Panc1 (cell line): ENCODE data around the gene ITGB2. TPM values are rescaled to one million over a fixed set of nuclear protein-coding genes. Genes with fewer than 3 reads are reported as not detected.

Source experiments
- ATAC-seq: fragments of 200-7000 bp; cut with Tn5 transposase; 2 replicates; pipeline ENCODE4 v1.9.1; 2020; ENCODE audit warnings: mild to moderate bottlenecking, moderate library complexity
- BruUV-seq: library from RNA; stranded (reverse); fragments of 400-500 nt; replicated peaks from 2 replicates; lab custom pipeline; 2021; lab: Mats Ljungman, UMichigan
- CTCF ChIA-PET: fragments of 300-600 bp; sonication (Branson Sonifier 250); formaldehyde crosslinking; loops from one replicate; lab custom pipeline; 2022; ENCODE audit warnings: antibody characterized with exemption; lab: Charles Lee
- POLR2A ChIA-PET: fragments of 300-600 bp; sonication (Branson Sonifier 250); formaldehyde crosslinking; loops from one replicate; lab custom pipeline; 2022; ENCODE audit warnings: antibody characterized with exemption; lab: Charles Lee
- DNase-seq: peaks from one replicate; pipeline ENCODE4 v3.0.0-alpha.2; 2010; ENCODE audit warnings: low read depth, low spot score
- H3K27ac ChIP-seq: 2 replicates; pipeline ENCODE4 v1.5.1; 2011; ENCODE audit warnings: mild to moderate bottlenecking, low read length, inconsistent platforms
- H3K27me3 ChIP-seq: fragments of 200-500 bp; sonication (Bioruptor generic); 2 replicates; pipeline ENCODE4 v1.6.0; 2014; ENCODE audit warnings: low read length, inconsistent platforms; ENCODE audit not compliant: control insufficient read depth, insufficient read depth
- H3K36me3 ChIP-seq: fragments of 200-500 bp; sonication (Bioruptor generic); 2 replicates; pipeline ENCODE4 v1.5.1; 2014; ENCODE audit warnings: inconsistent platforms, mild to moderate bottlenecking, low read length, moderate library complexity; ENCODE audit not compliant: control insufficient read depth, insufficient read depth
- H3K4me1 ChIP-seq: 2 replicates; pipeline ENCODE4 v1.5.1; 2011; ENCODE audit warnings: inconsistent platforms, mild to moderate bottlenecking, low read length, moderate library complexity; ENCODE audit not compliant: control insufficient read depth, insufficient read depth
- H3K4me3 ChIP-seq, 2 experiments: 2 replicates each; pipeline ENCODE4 v1.5.1; 2011 to 2012; ENCODE audit warnings: low read depth in 2 of 2, low read length in 2 of 2, mild to moderate bottlenecking in 2 of 2, inconsistent platforms in 1 of 2, moderate library complexity in 1 of 2
- H3K9me3 ChIP-seq: fragments of 200-500 bp; sonication (Bioruptor generic); 2 replicates; pipeline ENCODE4 v1.5.1; 2014; ENCODE audit warnings: low read depth, mild to moderate bottlenecking, inconsistent platforms, low read length, moderate library complexity; ENCODE audit not compliant: control insufficient read depth, insufficient read depth
- POLR2AphosphoS5 ChIP-seq: IDR thresholded peaks from 2 replicates; pipeline ENCODE4 v1.6.1; 2012; ENCODE audit warnings: mild to moderate bottlenecking, low read depth, low read length, moderate library complexity
- SIN3A ChIP-seq: IDR thresholded peaks from 2 replicates; pipeline ENCODE4 v1.6.1; 2012; ENCODE audit warnings: low read depth, mild to moderate bottlenecking, low read length, moderate library complexity, borderline replicate concordance; ENCODE audit not compliant: insufficient read depth
- TCF7L2 ChIP-seq: IDR thresholded peaks from 2 replicates; pipeline ENCODE4 v1.6.1; 2011; ENCODE audit warnings: mild to moderate bottlenecking, low read depth, low read length, inconsistent platforms
- in situ Hi-C: cut with HindIII; loops from 2 replicates; pipeline ENCODE4 v1.10.0; 2016; ENCODE audit warnings: low sequenced_read_pairs, low pct_unique_long_range_greater_than_20kb
- intact Hi-C: fragments of 100-400 bp; cut with micrococcal nuclease; formaldehyde crosslinking; loops from one replicate; pipeline ENCODE4 v1.10.0; 2022; ENCODE audit not compliant: unreplicated experiment
- total RNA-seq: library from RNA; stranded (reverse); gene quantifications from one replicate; pipeline ENCODE4 v1.2.1, GENCODE V29; 2021; ENCODE audit not compliant: unreplicated experiment
- TF ChIP-seq, protein P1 (sequence below), 2 experiments: IDR thresholded peaks; 2 replicates each; pipeline ENCODE4 v1.6.1; 2011 to 2012; ENCODE audit warnings: low read depth in 2 of 2, control low read depth in 1 of 2, low read length in 1 of 2, mild to moderate bottlenecking in 1 of 2, moderate library complexity in 1 of 2; ENCODE audit not compliant: insufficient read depth in 1 of 2
- TF ChIP-seq, protein P2 (sequence below): fragments of 450-650 bp; IDR thresholded peaks from 2 replicates; pipeline ENCODE4 v1.5.1; 2017; ENCODE audit warnings: mild to moderate bottlenecking

ITGB2 gene
- total RNA-seq, 1 experiment from 2014 or later = 3.0 TPM

DNA sequence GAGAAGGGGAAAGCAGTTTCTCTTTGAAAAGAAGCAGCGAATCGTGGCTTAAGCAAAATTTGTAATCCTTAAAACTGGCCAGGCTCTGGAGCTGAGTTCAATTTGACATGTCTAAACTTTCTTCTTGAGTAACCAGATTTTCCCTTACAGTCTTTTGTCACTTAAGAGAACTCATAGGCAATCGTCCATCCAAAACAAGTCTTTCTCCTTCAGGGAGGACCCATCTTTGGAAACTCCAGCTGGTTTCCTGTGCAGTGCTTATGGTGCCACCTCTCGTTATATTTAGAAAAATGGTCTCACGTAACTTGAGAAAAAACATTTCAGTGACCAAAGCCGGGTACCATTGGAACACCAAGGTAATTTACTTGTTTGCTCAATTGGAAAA, 45.4 kb downstream of the ITGB2 start:
- ATAC-seq (no peak), DNase-seq (no peak)
- Histone ChIP-seq H3K9me3 (no peaks in the 10 kb centered on the region), H3K27me3 (no peaks in the 10 kb centered on the region), H3K4me3 (peak overlapping the region; percentile 68 to 81), H3K4me1 (peaks cover 18% of the 10 kb centered on the region), H3K27ac (peak overlapping the region; percentile 92), H3K36me3 (no peaks in the 10 kb centered on the region)
- in situ Hi-C loops (no loop called here), intact Hi-C loops (loop anchor here (2.0 to 10.0 kb wide), 2 partner anchors 49 to 75 kb away; partner anchors contain the start of genes ITGB2 and UBE2G2)
- TF ChIP-seq, protein P1, sequence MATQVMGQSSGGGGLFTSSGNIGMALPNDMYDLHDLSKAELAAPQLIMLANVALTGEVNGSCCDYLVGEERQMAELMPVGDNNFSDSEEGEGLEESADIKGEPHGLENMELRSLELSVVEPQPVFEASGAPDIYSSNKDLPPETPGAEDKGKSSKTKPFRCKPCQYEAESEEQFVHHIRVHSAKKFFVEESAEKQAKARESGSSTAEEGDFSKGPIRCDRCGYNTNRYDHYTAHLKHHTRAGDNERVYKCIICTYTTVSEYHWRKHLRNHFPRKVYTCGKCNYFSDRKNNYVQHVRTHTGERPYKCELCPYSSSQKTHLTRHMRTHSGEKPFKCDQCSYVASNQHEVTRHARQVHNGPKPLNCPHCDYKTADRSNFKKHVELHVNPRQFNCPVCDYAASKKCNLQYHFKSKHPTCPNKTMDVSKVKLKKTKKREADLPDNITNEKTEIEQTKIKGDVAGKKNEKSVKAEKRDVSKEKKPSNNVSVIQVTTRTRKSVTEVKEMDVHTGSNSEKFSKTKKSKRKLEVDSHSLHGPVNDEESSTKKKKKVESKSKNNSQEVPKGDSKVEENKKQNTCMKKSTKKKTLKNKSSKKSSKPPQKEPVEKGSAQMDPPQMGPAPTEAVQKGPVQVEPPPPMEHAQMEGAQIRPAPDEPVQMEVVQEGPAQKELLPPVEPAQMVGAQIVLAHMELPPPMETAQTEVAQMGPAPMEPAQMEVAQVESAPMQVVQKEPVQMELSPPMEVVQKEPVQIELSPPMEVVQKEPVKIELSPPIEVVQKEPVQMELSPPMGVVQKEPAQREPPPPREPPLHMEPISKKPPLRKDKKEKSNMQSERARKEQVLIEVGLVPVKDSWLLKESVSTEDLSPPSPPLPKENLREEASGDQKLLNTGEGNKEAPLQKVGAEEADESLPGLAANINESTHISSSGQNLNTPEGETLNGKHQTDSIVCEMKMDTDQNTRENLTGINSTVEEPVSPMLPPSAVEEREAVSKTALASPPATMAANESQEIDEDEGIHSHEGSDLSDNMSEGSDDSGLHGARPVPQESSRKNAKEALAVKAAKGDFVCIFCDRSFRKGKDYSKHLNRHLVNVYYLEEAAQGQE (IDR thresholded peaks at IDR 0.05; ENCODE audit: insufficient read depth in 1 of 2, low read depth in 2 of 2, low read length in 1 of 2) = no peak
- TF ChIP-seq, protein P2, sequence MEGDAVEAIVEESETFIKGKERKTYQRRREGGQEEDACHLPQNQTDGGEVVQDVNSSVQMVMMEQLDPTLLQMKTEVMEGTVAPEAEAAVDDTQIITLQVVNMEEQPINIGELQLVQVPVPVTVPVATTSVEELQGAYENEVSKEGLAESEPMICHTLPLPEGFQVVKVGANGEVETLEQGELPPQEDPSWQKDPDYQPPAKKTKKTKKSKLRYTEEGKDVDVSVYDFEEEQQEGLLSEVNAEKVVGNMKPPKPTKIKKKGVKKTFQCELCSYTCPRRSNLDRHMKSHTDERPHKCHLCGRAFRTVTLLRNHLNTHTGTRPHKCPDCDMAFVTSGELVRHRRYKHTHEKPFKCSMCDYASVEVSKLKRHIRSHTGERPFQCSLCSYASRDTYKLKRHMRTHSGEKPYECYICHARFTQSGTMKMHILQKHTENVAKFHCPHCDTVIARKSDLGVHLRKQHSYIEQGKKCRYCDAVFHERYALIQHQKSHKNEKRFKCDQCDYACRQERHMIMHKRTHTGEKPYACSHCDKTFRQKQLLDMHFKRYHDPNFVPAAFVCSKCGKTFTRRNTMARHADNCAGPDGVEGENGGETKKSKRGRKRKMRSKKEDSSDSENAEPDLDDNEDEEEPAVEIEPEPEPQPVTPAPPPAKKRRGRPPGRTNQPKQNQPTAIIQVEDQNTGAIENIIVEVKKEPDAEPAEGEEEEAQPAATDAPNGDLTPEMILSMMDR = no peak
- TF ChIP-seq POLR2AphosphoS5 (no peak), SIN3A (no peak), TCF7L2 (no peak)
- ChIA-PET POLR2A (no interaction called here), CTCF (no interaction called here)
- BruUV-seq = no TSS peak

DNA sequence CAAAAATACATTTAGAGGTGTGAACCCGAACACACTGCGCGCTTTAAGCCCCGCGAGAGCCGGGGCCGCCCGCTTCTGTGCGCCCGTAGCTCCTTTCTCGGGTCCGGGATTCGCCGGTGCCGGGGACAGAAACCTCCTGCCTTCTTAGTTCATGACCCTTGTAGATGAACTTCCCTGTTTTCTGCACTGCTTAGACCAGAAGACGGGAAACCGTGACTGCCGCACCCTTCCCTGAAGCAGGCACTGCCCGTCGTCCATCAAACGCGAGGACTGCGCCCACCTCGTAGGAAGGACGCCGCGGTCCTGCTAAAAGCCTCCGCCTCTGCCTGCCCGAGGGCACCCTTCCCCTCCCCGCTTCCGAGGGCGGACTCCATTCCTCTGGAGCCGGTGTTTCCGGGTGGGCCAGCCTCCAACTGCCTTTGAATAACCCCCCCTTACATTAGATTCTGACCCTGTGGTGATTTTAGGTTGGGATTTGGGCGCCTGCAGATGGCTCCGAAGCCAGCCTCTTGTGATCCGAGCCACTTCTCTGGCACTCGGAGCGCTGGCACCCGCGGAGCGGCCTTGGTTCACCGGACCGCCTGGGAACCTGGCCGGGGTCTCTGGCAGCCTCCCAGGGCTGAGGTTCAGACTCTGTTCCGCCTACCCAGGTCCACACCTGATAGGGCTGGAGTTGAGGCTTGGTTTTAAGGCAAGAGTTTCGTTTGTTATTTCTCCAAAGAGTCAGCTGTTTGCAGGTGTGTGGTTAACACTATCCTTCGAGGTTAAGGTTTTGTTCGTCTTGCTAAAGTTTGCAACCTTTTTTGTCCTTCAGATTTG, 46.0 kb downstream of the ITGB2 start:
- H3K36me3 ChIP-seq = no peaks in the 10 kb centered on the region
- in situ Hi-C loops = no loop called here
- H3K27me3 ChIP-seq = no peaks in the 10 kb centered on the region
- H3K4me3 ChIP-seq = peak overlapping the region; percentile 68 to 81
- ATAC-seq (peak; percentile 23; the same call in 1 of the 2 replicates), DNase-seq (no peak)
- intact Hi-C loops = loop anchor here (2.0 to 10.0 kb wide), 2 partner anchors 50 to 74 kb away; partner anchors contain the start of genes ITGB2 and UBE2G2
- POLR2A ChIA-PET = interaction anchor here (0.7 kb wide), 1 partner anchor 536 kb away, joined by 4 read pairs; no protein-coding TSS in a partner anchor
- no TSS peak for BruUV-seq
- CTCF ChIA-PET = no interaction called here
- H3K9me3 ChIP-seq = no peaks in the 10 kb centered on the region
- peaks cover 20% of the 10 kb centered on the region for H3K4me1 ChIP-seq
- no peak for TF ChIP-seq SIN3A
- no peak for TF ChIP-seq TCF7L2
- no peak; the same call in 1 of the 2 replicates for TF ChIP-seq POLR2AphosphoS5
- TF ChIP-seq, protein P2 = no peak
- TF ChIP-seq, protein P1 (IDR thresholded peaks at IDR 0.05; ENCODE audit: insufficient read depth in 1 of 2, low read depth in 2 of 2, low read length in 1 of 2) = no peak
- H3K27ac ChIP-seq = peak overlapping the region; percentile 92
